Activated CD8-positive, alpha-beta T cell treated with anti-CD3 and anti-CD28 coated beads, Interleukin-2, amount 10 ng/mL, durations not matched to agents 7 days and 5 days (primary cell): ENCODE measurements around the gene VANGL2. TPM values are rescaled to one million over a fixed set of nuclear protein-coding genes. Genes with fewer than 3 reads are reported as not detected.

Experiments
- ATAC-seq: fragments of 150-1000 bp; cut with Tn5 transposase; one replicate; pipeline ENCODE4 v1.10.0; 2021; ENCODE audit warnings: moderate library complexity
- CTCF ChIA-PET: fragments of 350-600 bp; sonication (Branson Sonifier 250); formaldehyde crosslinking; loops from one replicate; lab custom pipeline; 2021; ENCODE audit warnings: antibody characterized with exemption; lab: Charles Lee
- POLR2A ChIA-PET: fragments of 350-600 bp; sonication (Branson Sonifier 250); formaldehyde crosslinking; loops from one replicate; lab custom pipeline; 2021; ENCODE audit warnings: antibody characterized with exemption; lab: Charles Lee
- DNase-seq: peaks from one replicate; pipeline ENCODE4 v3.0.0-alpha.2; 2020
- H3K27ac Mint-ChIP-seq: one replicate; pipeline ENCODE4 v1.8.0; 2021; ENCODE audit warnings: mild to moderate bottlenecking, mixed read lengths
- H3K27me3 Mint-ChIP-seq: one replicate; pipeline ENCODE4 v1.8.0; 2021; ENCODE audit warnings: low read depth, mixed read lengths
- H3K36me3 Mint-ChIP-seq: one replicate; pipeline ENCODE4 v1.8.0; 2021; ENCODE audit warnings: low read depth, mixed read lengths
- H3K4me1 Mint-ChIP-seq: one replicate; pipeline ENCODE4 v1.8.0; 2021; ENCODE audit warnings: low read depth, mixed read lengths
- H3K4me3 Mint-ChIP-seq: one replicate; pipeline ENCODE4 v1.8.0; 2021; ENCODE audit warnings: mild to moderate bottlenecking, mixed read lengths
- H3K9me3 Mint-ChIP-seq: one replicate; pipeline ENCODE4 v1.8.0; 2022; ENCODE audit warnings: mixed read lengths; ENCODE audit not compliant: insufficient read depth
- total RNA-seq, 2 experiments: library from RNA; stranded (reverse); gene quantifications; one replicate each; pipeline ENCODE4 v1.2.3, GENCODE V29; 2021

Gene VANGL2
- total RNA-seq, 2 experiments from 2014 or later, result not detected

DNA sequence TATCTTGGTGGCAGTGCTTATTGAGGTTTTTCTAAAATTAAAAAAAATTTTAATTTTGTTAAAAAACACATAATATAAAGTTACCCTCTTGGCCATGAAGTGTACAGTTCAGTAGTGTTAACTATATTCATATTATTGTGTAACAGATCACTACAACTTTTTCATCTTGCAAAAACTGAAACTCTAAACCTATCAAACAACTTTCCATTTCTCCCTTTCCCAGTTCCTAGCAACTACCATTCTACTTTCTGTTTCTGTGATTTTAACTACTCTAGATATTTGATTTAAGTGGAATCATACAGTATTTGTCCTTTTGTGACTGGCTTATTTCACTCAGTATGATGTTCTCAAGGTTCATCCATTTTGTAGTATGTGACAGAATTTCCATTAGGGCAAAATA, 67.2 kb downstream of the VANGL2 start:
- CTCF ChIA-PET, result interaction anchor here (1.0 to 4.0 kb wide), 5 partner anchors 8 to 139 kb away, joined by 3 to 21 read pairs (median 4); no protein-coding TSS in a partner anchor
- H3K36me3 Mint-ChIP-seq, result peaks cover 11% of the 10 kb centered on the region
- POLR2A ChIA-PET, result no interaction called here
- DNase-seq, result no peak
- no peak overlapping the region for H3K4me3 Mint-ChIP-seq
- peaks cover 5% of the 10 kb centered on the region for H3K9me3 Mint-ChIP-seq
- no peaks in the 10 kb centered on the region for H3K27me3 Mint-ChIP-seq
- no peak overlapping the region for H3K27ac Mint-ChIP-seq
- peaks cover 46% of the 10 kb centered on the region for H3K4me1 Mint-ChIP-seq
- ATAC-seq, result no peak

DNA sequence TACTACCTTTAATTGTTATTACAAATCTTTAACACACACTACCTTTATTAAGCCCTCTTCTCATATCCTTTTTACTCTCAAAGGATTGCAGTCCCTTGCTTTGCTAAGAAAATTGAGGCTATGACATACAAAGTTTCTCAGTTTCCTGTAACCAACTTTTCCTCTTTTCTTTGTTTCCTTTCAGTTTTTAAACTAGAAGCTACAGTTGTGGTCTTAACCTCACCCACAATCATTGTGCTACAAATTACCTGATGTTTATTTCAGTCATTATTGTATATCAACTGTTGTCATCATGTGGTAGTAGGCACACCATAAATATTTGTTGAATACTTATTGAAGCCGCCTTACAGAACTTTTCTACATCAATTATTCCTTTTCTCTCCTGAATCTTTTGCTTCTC, 70.9 kb downstream of the VANGL2 start:
- ChIA-PET POLR2A (interaction anchor here (0.7 to 1.1 kb wide), 3 partner anchors 16 to 97 kb away, joined by 3 to 4 read pairs (median 3); no protein-coding TSS in a partner anchor), CTCF (interaction anchor here (0.9 to 4.0 kb wide), 7 partner anchors 12 to 58 kb away, joined by 3 to 21 read pairs (median 8); no protein-coding TSS in a partner anchor)
- ATAC-seq (peak; percentile 57), DNase-seq (no peak)
- Mint-ChIP-seq H3K4me3 (no peak overlapping the region), H3K36me3 (peaks cover 4% of the 10 kb centered on the region), H3K4me1 (peaks cover 23% of the 10 kb centered on the region), H3K9me3 (no peaks in the 10 kb centered on the region), H3K27me3 (no peaks in the 10 kb centered on the region), H3K27ac (no peak overlapping the region)

GRCh38 chr1:160472112-160472511, 71.7 kb downstream of the VANGL2 start:
- ATAC-seq (no peak), DNase-seq (no peak)
- no peaks in the 10 kb centered on the region for H3K27me3 Mint-ChIP-seq
- no peak overlapping the region for H3K4me3 Mint-ChIP-seq
- no peak overlapping the region for H3K27ac Mint-ChIP-seq
- peaks cover 2% of the 10 kb centered on the region for H3K36me3 Mint-ChIP-seq
- ChIA-PET CTCF (interaction anchor here (0.6 to 1.4 kb wide), 2 partner anchors 43 to 93 kb away, joined by 3 read pairs; no protein-coding TSS in a partner anchor), POLR2A (no interaction called here)
- peaks cover 15% of the 10 kb centered on the region for H3K4me1 Mint-ChIP-seq
- H3K9me3 Mint-ChIP-seq, result no peaks in the 10 kb centered on the region

DNA sequence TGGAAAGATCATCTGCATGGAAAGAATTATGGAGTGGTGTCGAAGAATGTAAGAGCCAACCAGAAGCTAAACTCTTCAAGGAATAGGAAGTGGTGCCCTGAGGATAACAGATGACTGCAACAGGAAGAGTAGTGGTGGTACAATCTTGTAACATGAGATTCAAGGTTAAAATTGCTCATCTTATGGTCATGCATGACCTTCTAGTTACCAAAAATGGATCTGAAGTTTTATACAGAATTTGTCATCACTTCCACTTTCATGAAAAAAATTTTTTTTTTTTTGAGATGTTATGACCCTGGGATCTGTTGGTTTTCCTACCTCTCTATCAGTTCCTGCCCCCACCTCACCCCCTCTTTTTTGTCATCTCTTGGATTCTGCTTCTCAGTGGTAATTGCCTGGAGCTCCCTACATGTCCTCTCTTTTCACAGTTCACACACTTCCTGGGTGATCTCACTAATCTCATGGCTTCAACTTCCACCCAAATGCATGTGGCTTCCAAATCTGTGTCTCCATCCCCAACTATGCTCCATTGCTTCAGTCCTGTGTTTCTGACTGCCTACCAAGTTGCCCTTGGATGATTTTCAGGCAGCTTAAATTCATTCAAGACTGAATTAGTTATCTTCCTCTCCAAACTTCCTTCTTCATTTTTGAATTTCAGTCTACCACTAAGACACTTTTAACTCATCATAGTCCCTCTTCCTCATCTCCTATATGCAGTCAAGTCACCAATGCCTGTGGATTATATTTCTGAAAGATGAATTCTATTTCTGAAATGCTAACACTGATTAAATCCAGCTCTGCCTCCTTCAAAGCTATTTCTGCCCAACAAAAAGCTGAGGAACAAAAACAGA, 74.3 kb downstream of the VANGL2 start:
- Mint-ChIP-seq H3K27ac (no peak overlapping the region), H3K4me3 (no peak overlapping the region), H3K27me3 (no peaks in the 10 kb centered on the region), H3K9me3 (peaks cover 5% of the 10 kb centered on the region), H3K4me1 (peaks cover 6% of the 10 kb centered on the region), H3K36me3 (peaks cover 5% of the 10 kb centered on the region)
- peak; percentile 70 for ATAC-seq
- ChIA-PET CTCF (interaction anchor here (0.8 to 1.7 kb wide), 5 partner anchors 11 to 97 kb away, joined by 3 to 12 read pairs (median 3); partner anchors contain the start of gene SLAMF6), POLR2A (interaction anchor here (0.6 to 1.7 kb wide), 3 partner anchors 9 to 48 kb away, joined by 3 to 6 read pairs (median 3); no protein-coding TSS in a partner anchor)
- no peak for DNase-seq

Other genes with a start within 250 kb of the VANGL2 start
- gene ATP1A4, start 249.0 kb upstream of the VANGL2 start, total RNA-seq, result not detected
- not detected for gene CASQ1, start 210.0 kb upstream of the VANGL2 start, total RNA-seq
- gene PEA15, start 195.2 kb upstream of the VANGL2 start, total RNA-seq, result 10 to 100 TPM; 27.3 to 35.2 TPM
- 10 to 100 TPM; 81.9 to 85.9 TPM for gene DCAF8, start 138.0 kb upstream of the VANGL2 start, total RNA-seq
- 10 to 100 TPM; 42.3 to 42.7 TPM for gene PEX19, start 115.4 kb upstream of the VANGL2 start, total RNA-seq
- 100 to 1,000 TPM; 121 to 128 TPM for gene COPA, start 57.3 kb upstream of the VANGL2 start, total RNA-seq
- 10 to 100 TPM; 52.7 to 59.7 TPM for gene NCSTN, start 57.2 kb upstream of the VANGL2 start, total RNA-seq
- gene NHLH1, start 33.5 kb upstream of the VANGL2 start, total RNA-seq, result under 1 TPM; 0.24 to 0.47 TPM
- gene SLAMF6, start 122.7 kb downstream of the VANGL2 start, total RNA-seq, result 10 to 100 TPM; 23.9 to 24.7 TPM
- gene CD84, start 178.9 kb downstream of the VANGL2 start, total RNA-seq, result 10 to 100 TPM; 14.0 to 15.4 TPM
- gene SLAMF1, start 246.5 kb downstream of the VANGL2 start, total RNA-seq, result 10 to 100 TPM; 48.5 to 50.1 TPM